HG02610 (cell line): ENCODE results near the gene SETD3.

Experiments used
- ATAC-seq: cut with Tn5 transposase; IDR thresholded peaks from one replicate; pipeline ENCODE4 v1.9.1; 2021; ENCODE audit warnings: mild to moderate bottlenecking, moderate library complexity; ENCODE audit not compliant: unreplicated experiment

Gene SETD3

DNA sequence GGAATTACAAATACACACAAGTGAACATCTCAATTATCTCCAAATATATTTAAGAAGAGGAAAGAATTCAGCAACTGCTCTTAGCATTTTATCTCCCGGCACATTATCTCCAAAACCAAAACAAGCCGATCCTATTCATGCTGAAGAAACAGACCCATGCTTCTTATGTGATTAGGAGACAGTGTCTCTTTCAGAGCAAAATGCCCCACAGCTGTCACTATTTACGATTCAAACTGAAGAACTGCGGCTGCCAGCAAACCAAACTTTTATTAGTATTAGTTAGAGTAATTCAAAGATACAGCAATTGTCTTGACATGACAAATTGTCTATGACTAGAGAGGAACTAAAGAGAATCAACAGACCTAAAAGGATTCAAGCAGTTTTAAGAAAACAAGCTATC, 79.4 kb downstream of the SETD3 start:
- no peak for ATAC-seq

DNA sequence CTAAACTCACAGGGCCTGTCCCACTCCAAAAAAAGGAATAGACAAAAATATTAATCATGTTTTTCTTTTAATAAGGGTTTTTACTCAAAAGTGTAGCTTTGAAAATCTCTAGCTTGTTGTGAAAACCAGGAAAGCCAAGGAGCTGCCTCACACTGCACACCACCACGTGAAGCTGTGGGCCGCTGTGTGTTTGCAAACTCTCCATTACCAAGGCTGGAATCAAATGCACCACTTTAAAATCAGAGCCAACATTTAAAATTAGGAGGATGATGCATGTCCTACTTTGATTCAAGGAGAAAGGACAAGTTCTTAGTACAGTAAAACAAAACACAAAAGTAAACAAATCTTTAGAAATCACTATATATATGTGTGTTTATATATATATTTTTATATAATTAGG, 83.0 kb downstream of the SETD3 start:
- ATAC-seq: no peak

DNA sequence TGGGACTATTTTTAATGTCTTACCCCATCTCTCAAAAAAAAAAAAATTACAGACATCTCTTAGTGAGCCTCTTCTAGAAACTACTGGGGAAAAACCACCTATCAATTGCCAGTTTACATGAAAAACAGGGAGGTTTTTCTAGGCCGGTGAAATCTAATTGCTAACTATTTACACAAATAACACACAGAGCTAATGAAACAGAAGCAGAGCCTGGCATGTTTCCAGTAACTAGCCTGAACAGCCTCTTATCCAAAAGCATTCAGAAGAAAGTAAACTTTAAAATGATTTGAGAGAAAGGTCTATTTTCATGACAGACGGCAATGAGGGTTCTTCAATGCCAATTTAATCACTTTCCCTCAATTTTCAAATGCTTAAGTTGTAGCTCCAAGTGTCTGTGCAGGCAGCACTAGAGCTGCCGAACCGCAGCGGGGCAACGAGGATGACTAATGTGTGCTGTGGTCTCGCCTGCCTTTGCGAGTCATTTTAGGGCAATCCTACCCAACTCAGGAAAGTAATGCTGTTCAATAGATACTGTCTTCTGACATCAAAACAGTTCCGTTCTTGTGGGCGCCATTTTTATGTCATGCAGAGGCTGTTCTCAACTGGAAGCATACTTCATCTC, 84.6 kb downstream of the SETD3 start:
- no peak for ATAC-seq

DNA sequence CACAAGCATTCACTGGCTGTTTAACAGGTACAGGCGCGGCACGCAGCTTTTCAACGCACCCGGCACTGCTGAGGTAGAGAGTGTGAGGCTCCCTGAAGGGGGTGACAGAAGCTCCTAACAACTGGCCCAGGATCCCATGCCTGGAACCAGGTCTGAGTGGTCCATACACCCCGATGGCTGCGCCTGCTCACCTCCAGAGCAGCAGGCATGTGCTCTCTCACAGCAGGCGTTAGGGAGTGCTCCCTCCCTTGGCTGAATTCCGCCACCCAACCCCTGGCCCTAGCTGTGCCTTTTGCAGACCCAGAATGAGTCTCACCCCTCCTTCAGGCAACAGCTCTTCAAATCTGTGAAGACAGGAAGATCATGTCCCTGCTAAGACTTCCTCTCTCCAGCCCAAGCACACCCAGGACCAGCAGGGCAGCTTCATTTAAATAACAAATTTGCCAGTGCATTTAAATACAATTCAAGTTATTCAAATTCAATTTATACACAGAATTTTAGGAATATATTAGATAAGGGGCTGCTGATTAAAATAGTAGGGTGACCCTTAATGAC, 86.0 kb downstream of the SETD3 start:
- ATAC-seq: no peak

DNA sequence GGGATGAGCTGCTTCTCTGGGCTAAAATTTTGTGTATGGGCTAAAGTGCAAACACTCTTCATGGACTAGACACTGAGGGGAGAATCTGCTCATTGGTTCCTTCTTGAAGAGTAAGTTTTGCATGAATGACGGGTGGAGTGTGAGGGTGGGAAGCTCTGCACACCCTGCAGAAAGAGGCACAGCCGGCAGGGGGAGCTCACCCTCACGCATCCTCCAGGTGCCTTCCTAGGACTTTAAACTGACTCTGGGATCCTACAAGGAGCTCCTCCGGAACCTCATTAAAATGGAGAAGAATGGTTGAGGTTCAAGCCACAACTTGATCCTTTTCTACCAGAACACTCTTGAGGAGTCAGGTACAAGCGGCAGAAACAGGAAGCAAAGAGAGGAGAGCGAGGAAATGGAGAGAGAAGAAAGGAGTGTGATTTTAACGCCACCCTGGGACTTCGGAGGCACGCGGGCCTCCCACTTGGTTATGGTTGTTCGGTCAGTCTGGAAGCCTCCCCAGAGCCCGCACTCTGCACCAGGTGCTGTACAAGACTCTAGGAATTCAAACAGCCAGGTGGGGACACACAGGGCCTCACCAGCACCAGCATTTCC, 87.5 kb downstream of the SETD3 start:
- no peak for ATAC-seq

DNA sequence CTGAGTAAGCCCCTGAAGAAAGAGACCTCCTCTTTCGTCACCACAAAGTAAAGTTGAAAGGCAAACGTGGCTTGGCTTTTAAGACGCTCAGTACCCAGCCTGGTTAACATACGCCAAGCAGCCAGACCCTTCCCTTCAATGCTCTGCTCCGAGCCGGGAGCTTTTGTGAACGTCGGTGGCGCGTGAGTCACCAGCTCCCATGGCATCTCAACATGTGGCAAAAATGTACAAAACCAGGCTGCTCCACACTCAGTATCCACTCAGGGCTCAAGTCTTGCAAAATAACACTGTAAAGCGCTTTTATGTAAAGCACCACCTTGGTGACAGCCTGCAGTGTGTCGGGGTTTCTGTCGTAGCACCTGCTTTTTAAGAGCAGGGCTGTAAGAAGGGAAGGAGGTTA, 89.0 kb downstream of the SETD3 start:
- no peak for ATAC-seq

DNA sequence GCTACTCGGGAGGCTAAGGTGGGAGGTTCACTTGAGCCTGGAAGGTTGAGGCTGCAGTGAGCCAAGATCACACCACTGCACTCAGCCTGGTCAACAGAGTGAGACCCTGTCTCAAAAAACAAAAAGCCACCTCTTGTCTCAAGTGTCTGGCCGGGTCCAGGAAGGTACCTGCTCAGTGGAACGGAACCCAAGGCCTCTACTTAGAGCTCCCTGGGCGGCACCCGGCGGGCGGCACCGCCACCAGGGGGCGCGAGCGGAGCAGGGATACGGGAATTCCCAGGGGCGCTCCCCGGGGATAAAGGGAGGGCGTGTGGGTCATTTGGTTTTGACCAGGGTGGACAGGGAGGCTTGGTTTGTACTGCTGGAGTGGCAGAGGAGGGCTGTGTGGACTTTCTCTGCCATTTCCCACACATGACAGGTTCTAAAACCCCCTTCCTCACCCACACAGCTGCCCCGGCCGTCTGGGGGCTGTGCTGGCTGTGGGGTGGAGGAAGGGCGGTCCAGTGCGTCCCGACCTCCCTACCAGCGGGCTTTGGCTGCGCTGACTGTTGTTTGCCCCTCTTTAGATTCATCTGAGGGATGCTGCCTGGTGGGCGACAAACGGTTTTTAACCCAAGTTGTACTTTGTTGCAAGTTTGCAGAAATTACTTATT, 91.4 kb downstream of the SETD3 start:
- ATAC-seq: peak; percentile 65

DNA sequence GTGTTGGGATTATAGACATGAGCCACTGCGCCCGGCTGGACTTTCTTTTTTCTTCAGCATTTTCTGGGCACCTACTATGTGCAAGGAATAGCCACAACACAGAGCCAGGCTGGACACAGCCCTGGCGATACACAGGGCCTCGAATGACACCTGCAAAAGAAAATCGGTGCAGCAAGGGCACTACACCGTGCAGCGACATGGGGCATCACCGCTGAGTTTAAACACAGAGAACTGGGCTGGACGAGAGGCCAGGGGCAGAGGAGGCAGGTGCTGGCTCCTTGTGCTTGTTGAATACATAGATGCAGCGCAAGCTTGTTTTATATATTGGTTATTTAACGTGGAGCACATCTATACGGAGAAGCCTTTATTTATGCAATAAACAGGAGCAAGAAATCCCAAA, 92.4 kb downstream of the SETD3 start:
- no peak for ATAC-seq

DNA sequence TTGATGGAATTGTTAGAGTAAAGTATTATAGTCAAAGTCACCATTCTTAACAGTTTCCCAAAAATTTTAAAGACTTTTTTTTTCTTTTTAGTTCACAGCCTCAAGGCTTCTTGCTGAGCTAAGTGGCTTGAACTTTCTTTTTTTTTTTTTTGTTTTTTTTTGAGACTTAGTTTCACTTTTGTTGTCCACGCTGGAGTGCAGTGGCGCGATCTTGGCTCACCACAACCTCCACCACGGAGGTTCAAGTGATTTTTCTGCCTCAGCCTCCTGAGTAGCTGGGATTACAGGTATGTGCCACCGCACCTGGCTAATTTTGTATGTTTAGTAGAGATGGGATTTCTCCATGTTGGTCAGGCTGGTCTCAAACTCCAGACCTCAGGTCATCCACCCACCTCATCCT, 92.8 kb downstream of the SETD3 start:
- no peak for ATAC-seq

DNA sequence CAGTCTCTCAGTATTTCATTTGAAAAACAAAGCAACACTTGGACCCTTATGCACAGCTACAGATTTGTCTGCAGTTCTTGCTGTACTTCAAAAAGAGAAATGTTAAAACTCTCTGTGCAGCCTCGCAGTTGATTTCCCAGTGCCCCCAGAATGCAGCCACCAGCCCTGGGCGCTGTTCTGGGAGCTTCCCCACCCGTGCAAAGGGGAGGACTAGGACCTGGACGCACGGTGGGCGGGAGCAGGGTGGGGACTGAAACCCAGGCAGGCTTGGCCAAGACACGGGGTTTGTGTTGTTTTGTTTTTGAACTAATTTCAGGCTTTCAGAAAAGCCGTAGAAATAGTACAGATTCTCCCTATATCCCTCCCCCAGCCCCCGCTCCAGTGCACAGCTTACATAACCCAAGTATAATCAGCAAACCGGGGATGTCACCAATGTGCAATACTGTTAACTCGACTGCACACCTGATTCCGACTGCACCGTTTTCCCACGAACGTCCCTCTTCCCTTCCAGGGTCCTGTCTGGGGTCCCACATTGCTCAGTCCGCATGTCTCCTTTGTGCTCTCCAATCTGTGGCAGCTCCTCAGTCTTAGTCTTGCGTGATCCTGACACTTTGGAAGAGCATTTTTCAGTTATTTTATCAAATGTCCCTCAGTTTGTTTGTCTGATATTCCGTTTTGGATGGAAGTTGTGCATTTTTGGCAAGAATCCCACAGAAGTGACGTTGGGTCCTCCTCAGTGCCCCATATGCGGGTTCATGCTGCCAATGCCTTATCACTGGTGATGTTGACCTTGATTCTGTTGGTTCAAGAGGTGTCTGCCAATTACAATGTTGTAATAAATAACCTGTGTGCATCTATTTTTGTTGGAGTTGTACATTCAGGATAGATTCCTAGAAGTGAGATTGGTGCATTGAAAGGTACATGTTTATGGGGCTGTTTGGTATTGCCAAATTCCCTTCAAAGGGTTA, 95.9 kb downstream of the SETD3 start:
- ATAC-seq: no peak

DNA sequence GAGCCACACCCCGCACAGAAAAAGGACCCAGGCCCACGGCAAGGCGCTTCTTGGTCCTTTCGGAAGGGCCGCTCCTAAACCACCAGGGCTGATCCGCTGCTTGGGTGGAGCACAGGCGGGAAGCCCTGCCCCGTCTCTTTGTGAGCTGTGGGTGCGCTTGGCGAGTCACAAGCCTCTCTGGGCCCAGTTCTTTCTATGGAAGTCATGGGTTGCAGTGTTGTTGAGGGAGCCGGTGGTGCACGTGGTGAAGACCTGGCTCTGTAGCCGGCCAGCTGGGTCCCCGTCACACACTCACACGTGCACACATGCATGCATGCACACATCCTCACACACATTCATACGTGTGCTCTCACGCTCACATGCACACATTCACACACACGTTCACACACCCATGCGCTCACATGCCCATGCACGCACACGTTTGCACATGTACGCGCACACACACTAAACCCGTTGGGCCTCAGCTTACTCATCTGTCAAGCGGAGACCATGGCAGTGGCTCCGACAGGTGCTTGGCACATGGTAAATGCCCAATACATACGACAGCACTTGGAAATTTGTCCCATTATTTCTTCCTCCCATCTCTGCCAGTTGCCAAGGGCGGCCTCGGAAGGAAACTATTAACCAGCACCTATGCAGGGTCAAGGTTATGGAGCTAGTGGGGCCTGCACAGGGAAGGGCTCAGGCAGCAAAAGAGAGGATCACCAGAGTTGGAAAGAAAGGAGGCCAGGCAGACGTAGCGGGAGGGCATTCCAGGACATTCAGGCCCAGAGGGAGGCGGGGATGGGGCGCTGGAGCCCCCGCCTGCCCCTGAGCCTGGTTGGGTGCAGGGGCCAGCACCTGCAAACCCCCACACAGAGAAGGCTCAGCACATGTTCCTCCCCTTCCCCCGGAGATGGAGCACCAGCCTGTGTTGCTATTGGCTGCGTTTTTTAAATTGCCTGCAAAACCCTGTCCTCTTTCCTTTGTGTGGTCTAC, 96.9 kb downstream of the SETD3 start:
- ATAC-seq: no peak

DNA sequence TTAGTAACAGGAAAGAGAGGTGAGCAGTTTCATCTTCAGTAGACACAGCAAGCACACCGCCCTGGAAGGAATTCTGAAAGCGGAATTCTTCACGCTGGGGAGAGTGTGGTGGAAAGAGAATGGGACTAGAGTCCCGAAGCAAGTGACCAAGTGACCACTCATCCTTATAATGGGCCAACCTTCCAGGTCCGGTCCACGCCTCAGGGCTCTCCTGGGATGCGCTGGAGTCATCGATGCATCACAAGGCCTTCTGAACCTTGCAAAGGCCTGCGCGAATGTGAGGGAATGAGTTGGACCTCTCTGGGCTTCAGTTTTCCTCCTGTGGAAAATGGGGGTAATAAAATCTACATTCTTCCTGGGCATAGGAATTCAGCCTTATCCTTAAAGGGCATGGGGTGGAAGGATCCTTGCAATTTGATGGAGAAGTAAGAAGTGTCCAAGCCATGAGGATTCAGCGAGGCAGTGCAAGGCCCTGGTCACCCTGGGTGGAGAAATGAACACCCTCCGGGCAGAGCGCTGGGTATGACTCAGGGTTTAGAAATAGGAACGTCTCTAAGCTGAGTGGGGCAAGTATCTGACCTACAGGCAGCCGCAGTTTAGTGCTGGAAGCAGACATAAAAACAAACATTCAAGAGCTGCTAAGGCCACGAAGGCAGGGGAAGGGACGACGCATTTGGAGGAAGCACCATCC, 97.7 kb downstream of the SETD3 start:
- no peak for ATAC-seq

DNA sequence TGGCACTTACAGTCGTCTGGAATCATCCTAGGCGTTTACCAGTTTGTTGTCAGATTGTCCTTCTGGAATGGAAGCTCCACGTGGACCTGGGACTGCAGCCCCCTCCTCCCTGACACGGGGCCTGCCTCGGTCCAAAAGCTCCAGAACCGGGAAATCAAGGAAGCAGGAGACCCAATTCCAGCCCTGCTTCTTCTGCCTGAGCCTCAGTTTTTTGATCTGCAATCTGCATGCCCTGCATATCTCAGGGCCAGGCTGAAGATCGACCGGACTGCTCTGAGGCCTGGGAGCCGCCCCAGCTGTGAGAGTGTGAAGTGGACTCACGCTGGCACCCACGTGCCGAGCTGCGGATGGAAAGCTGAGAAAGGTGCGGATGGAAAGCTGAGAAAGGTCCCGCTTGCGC, 98.6 kb downstream of the SETD3 start:
- ATAC-seq: no peak

DNA sequence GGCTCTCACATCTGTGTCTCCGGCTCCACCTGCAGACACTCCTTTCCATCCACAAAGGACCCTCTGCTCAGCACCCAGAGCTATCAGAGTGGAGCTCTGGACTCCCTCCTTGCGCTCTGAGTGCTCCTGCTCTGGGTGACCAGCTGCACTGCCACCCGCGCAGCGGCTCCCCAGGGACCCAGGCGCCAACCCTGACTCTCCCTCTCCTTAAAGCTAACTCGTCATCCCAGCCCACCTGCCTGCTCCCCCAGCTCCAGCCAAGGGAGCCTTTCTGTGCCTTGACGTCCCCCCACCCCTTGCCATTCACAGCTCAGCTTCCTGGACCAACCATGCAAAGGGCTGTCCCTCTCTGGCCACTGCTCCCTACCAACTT, 99.0 kb downstream of the SETD3 start:
- no peak for ATAC-seq

DNA sequence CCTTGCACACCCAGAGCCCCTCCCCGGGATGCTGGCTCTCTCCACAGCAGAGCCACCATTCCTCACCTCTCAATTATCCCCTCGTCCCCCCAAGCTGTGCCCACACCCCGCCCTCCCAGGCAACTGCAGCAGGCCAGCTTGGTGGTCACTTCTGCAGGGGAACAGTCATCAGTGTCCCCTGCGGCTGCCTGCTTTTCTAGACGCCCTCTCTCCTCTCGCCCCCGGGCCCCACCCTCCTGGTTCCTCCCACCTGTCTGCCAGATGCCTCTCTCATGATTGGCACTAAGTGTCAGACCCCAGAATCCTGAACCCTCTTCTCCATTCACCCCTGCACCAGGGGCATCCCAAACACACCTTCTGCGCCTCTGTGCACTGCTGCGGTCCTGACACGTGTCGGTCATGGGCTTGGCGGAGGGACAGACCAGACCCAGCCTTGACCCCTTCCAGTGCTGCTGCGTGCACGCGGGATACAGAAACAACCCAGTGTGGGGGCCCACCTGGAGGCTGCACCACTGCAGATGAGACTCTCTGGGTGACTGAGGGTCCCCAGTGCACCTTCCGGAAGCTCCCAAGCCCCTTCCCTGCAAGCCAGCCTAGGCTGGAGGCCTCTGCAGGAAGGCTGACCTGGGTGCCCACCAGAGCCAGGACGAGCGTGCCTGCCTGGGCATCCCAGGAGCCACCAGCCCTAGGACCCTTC, 99.5 kb downstream of the SETD3 start:
- no peak for ATAC-seq

DNA sequence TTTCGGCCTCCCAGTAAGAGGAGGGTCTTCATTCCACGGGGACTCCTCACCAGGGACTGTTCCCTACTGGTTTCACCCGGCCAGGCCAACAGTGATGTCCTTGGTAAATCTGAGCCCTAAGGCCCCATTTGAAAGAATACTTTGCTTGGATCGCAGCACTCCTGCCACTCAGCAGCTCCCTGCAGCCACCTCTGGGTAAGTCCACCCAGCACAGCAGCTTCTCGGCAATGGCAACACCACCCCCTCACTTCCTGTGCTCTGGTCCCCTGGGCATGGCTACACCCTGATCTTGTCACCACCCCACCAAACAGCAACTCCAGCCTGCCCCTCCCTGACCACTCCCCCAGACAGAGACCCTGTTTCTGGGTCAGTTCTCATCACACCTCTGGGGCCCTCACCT, 100.3 kb downstream of the SETD3 start:
- ATAC-seq: no peak

DNA sequence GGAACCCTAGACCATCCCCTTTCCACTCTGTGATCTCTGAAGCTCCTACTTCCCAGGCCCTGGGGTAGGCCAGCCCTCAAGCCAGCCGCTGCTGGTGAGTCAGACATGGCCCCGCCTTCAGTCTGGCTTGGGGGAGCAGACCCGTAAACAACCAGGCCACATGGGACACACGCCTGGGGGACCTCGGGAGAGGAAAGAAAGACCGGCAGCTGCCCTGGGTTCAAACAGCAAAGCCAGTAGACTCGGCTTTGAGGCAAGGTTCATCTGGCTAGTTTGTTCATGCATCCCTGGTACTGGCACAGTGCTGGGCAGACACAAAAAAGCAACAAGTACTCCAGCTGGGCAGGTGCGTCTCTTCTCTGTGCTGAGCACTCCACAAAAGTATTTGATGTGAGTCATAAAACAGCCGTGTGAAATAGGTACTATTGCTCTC, 101.9 kb downstream of the SETD3 start:
- no peak for ATAC-seq

DNA sequence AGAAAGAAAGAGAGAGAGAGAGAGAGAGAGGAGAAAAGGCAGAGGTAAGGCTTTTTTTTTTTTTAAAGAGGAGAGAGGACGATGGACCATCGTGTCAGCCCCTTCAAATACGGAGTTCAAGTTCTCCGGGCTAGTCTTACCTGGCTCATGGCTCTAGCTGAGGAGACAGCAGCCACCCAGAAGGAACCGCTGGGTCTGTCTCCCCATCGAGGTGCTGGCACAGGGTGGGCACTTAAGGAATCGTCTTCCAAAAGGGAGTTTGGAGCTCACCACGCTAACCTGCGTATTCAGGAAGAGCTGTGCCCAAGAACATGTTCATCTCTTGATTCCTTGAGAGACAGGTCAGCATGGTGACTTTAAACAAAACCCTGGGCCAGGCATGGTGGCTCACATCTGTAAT, 102.7 kb downstream of the SETD3 start:
- no peak for ATAC-seq

DNA sequence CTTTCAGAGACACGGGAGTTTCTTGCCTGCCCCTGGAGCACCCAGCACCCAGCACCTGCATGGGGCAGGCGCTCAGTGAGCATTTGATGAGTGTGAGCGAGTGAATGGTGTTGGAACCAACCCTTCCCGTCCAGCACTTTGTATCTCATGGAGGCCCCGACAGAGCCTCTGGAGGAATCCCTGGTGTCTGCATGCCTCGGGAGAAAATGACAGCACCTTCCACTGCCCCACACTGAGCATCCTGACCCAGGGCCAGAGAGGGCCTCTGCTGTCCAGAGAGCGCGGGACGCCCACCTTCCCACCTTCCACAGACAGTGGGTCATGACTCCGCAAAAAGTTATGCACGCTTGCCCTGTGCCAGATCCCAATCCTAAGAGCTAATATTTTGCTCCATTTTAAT, 105.7 kb downstream of the SETD3 start:
- ATAC-seq: no peak
